CD1c-positive myeloid dendritic cell (primary cell): ENCODE results near the gene CHAD.

ENCODE experiments used
- DNase-seq: peaks from one replicate; pipeline ENCODE4 v3.0.0-alpha.2; 2016; ENCODE audit errors: extremely low spot score

Gene CHAD

DNA sequence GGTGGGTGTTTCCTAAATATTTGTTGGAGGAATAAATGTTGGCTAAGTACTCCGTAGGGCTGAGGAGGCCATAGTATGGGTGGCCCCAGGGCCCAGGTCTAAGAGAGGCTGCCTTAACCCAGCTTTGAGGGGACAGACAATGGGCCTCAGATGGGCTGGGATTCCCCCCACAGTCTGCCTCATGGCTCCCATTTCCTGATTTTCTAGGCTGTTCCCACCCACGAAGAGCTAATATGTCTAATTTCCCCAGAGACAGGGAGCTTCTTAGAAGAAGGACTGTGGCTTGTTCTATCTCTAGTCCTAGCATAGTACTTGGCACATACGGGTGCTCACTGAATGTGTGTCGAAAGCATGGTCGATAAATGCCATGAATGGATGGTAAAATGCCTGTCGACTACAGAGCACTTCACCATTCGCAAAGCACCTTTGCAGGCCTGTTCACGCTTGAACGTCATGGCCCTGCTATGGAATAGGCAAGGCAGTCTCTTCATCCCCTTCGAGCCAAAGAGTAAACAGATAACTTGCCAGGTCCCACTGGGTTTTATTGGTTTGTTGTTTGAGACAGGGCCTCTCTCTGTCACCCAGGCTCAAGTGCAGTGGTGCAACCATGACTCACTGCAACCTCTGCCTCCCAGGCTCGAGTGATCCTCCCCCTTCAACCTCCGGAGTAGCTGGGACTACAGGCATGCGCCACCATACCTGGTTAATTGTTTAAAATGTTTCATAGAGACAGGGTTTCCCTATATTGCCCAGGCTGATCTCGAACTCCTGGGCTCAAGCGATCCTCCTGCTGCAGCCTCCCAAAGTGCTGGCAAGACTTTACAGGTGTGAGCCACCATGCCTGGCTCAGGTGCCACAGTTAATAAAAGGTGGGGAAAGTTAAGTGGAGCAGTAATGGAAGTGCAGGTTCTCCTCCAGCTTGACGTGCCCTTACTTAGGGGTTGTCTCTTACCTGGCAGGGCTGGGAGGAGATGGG lies 9.7 kb downstream of the CHAD start:
- peak; percentile 29 for DNase-seq

DNA sequence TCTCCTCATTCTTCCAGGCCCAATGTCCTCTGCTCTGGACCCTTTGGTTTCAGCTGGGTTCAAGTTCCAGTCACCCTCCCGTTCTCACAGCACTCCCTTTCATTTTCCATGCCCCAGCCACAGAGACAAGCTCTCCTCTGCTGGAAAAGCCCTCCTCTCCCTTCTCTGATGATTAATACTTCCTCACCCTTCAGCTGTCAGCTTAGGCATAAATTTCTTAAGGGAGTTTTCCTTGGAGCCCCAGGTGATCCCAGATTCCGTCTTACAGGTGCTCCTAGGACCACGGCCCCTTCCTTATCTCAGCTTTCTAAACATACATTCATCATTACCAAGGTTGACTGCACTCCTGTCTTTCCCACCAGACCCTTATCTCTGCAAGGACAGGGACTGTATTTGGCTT lies 10.4 kb downstream of the CHAD start:
- DNase-seq, result no peak

DNA sequence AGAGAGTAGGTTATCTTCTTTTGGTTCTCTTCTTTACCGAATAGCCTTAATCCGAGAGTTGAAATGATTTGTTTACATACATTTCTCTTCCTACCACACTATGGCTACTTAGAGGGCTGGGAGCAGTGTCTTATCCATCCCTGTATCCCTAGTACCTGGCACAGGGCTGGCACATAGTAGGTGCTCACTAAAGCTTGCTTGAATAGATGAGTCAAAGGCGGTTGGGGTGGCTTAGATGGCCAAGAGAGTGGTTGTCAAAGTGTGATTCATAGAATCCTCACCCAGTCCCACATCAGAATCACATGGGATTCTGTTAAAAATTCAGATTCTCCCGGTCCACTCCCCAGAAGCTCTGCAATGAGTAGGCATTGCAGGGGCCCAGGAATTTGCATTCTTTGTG lies 11.1 kb downstream of the CHAD start:
- no peak for DNase-seq

DNA sequence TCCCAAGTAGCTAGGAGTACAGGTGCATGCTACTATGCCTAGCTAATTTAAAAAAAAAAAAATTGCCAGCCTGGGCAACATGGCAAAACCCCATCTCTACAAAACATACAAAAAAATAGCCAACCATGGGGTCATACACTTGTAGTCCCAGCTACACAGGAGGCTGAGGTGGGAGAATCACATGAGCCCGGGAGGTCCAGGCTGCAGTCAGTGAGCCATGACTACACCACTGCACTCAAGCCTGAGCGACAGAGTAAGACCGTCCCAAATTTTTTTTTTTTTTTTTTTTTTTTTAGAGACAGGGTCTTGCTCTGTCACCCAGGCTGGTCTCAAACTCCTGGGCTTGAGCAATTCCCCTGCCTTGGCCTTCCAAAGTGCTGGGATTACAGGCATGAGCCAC lies 14.8 kb downstream of the CHAD start:
- no peak for DNase-seq

DNA sequence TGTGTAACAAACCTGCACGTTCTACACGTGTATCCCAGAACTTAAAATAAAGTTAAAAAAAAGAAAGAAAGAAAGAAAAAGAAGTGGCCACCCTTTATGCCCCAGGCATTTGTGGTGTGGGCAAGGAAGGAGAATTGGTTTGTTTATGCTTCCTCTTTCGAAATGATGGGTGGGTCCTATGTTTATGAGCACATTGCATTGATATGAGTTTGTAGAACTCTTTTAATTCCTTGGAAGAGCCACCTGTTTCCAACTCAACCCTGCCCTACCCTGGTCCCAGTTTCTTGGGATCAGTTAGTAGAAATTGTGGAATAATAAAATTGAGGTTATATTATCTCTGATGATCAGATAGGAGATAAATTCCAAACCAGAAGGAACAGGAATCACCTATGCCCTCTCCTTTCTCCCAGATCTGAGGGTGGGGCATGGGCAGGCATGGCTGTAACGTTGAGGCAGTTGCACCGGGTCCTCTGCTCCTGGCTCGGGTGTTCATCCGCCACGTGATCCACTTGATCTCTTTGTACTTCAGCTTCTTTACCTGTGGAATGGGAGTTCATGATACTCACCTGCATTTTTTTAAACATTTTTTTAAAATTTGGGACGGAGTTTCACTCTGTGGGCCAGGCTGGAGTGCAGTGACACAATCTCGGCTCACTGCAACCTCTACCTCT lies 15.9 kb downstream of the CHAD start:
- peak; percentile 61 for DNase-seq

DNA sequence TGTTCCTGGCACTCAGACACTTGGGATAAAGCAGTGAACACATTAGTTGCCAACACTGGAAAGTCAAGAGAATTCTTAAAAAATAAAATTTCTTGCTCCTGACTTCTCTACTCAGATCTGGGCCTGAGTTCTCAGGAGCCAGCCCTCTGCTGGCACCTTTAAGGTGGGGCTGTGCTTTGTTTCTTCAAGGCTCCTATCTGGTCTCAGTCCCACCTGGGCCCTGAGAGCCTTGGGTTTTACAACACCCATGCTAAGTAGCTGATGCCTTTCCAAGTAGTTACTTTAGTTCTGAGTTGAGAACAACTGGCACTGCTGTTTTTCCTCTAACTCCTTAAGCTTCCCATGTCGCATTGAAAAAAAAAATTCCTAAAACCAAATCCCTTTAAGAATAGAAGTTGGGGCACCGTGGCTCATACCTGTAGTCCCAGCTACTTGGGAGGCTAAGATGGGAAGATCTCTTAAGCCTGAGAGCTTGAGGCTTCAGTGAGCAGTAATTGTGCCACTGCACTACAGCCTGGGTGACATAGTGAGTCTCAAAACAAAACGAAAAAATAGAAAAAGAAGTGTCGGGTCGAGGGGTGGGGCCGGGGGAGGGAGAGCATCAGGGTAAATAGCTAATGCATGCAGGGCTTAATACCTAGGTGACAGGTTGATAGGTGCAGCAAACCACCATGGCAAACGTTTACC lies 16.6 kb downstream of the CHAD start:
- DNase-seq, result no peak

DNA sequence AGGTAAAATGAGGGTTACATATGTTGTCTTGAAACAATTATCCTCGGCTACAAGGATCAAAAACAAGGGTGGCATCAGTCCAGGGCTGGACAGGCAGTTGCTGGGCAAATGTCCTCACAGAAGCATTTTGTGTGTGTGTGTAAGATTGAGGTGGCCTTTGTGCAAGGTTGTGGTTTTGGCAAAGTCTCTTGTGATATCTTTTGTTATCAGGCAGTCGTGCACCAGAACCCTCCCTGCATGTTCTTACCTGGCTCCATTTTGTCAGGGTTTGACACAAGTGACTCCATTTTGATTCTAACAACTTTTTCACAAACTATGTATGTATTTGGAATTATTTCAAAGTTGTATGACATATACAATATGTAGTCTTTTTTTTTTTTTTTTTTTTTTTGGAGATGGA lies 20.0 kb downstream of the CHAD start:
- no peak for DNase-seq

DNA sequence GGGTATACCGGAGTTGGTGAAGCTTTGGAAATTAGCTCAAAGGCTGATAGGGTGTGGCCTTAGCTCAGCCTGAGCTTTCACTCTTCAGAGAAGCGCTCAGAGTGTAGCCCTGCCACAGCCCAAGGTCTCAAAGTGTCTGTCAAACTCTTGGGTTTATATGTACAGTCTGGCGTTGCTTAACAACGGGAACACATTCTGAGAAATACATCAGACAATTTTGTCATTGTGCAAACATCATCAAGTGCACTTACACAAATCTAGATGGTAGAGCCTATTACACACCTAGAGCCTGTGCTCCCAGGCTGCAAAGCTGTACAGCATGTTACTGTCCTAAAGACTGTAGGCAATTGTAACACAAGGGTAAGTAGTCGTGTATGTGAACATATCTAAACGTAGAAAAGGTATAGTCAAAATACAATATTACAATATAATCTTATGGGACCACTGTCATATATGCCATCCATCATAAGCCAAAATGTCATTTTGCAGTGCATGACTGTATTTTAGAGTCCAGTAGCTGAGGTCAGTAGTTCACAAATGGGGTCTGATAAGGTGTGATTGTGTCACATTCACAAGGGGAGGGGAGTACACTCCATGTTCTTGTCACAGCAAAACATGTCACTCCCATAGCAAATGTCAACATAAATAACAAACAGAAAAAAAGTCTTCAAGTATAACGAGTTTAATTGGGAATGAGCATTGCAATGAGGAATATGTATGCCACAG lies 20.6 kb downstream of the CHAD start:
- DNase-seq, result no peak

DNA sequence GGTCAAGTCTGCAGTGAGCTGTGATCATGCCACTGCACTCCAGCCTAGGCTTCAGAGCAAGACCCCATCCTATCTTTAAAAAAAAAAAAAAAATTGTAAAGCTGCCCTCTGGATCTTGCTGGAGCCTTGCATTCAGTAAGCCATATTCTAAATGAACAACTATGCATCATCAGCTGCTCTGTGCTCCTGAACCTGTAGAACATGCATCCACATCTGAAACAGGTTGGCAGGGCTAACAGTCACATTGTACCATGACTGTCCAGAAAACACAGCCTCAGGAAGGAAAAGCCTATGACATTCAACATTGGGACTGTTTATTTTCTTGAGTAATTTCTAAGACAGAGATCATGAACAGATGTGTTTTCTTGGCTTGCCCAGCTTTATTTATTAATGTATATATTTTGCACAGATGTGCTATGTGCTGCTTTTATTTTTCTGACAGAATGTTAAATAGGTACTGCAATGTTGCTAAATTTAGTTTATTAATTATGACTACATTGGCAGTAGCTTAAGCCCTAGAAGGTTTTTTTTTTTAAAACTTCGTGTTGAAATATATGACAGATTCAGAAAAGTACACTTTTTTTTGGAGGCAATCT lies 22.9 kb downstream of the CHAD start:
- no peak for DNase-seq

DNA sequence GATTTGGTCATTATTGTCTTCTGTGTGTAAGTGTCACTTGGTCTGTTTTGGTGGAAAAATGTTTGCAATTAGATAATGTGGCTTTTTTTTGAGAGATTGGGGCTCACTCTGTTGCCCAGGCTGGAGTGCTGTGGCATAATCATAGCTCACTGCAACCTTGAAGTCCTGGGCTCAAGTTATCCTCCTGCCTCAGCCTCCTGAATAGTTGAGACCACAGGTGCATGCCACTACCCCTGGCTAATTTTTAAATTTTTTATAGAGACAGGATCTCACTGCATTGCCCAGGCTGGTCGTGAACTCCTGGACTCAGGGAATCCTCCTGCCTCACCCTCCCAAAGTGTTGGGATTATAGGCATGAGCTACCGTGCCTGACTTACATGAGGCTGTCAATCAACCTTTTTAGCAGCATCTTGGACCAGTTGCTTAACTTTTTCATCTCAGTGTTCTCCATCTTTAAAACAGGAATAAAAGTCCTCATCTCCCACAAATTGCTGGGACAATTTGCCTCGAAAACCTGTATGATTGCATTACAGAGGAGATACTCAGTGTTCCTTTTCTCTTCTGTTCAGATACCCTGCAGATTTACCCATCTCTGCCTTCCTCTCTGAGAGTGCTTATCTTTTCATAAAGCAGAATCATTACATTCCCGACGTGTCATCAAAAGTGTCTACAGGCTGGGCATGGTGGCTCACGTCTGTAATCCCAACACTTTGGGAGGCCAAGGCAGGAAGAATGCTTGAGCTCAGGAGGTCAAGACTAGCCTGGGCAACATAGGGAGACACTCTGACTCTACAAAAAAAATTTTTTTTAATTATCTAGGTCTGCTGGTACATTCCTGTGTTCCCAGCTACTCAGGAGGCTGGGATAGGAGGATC lies 23.6 kb downstream of the CHAD start:
- DNase-seq, result no peak

DNA sequence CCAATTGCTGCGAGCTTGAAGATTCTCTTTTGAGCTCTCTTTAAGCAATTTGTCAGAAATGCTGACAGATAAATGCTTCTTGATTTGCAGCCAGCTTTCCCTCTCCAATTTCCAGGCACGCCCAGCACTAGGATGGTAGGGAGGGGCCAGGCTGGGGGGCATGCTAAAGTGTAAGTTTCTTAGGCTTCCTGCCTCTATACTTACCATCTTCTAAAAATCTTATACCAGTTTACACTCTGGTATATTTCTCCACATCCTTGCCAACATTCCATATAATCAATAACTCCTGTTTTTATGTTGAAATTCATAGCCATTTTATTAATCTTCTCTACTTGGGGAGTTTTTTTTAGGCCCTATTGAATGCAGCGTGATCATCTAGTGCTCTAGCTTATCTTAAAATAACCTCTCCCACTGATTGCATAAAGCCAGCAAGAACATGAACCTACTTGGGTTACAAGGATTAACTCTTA lies 25.1 kb downstream of the CHAD start:
- DNase-seq, result no peak

DNA sequence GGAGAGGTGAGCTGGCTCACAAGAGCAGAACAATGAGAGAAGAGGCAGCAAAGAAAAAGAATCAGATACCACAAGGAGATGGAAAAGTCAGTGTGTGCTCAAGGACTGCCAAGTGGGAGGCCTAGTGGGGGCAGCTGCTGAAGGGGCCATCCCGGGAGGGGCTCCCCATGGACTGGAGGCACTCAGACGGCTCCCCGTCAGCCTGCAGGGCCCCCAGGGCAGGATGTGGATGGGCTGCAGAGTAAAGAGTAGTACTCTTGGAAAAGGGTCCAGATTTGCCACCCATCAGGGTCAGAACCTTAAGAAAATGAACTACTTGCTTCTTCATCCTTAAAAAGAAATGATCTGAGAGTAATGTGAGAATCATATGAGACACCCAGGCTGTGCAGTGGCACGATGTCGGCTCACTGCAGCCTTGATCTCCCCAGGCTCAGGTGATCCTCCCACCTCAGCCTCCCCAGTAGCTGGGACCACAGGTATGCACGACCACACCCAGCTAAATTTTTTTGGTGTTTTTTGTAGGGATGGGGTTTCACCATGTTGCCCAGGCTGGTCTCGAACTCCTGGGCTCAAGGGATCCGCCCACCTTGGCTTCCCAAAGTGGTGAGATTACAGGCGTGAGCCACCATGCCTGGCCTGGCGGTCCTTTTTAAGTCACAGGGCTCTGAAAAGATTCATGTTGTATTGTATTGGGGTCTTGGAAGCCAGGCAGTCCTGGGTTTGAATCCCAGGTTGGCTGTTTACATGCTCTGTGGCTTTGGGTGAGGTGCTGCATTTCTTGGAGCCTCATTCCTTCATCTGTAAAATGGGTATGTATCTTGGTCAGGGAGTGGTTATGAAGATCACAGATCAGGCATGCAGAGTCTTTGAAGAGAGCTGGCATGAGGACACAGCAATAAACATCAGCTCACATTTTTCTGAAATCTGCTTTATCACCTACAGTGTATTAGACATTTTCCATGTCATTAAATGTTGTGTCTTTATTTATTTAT lies 27.5 kb downstream of the CHAD start:
- no peak for DNase-seq

DNA sequence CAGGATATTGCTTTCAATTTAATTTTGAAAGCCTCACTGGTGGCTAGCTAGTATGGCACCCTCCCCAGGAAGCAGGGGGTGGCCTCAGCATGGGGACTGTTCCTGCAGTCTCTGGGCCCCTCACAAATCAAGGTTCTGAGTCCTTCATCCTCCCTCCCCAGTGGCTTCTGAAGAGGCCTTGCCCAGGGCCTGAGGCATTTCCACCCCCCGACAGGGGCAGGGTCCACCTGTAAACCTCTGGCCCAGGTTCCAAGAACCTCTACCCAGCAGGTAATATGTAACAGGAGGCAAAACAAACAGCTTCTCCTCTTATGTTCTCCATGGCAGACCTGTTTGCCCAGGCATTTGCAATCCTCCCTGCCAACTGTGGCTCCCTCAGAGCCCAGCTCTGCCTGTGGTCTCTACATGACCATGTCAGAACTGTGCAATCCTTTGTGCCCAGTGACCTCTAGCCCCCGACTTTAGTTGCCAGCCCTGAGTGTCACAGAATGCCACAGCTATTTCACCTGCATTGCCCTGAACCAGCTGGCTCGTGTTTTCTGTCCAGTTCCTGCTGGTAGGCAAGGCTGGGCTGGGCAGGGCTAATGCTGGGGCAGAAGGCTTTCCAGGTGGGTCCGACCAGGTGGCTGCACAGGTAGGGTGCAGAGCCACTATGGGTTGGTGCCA lies 28.4 kb downstream of the CHAD start:
- no peak for DNase-seq

DNA sequence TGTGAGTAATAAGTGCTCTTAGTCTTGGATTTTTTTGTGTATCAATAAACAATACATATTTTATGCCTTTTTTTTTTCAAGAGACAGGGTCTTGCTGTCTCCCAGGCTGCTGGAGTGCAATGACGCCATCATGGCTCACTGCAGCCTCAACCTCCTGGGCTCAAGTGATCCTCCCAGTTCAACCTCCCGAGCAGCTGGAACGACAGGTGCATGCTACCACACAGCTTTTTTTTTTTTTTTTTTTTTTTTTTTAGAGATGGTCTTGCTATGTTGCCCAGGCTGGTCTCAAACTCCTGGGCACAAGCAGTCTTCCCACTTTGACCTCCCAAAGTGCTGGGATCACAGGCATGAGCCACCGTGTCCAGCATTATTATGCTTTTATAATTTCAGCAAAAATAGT lies 29.7 kb downstream of the CHAD start:
- DNase-seq, result no peak

DNA sequence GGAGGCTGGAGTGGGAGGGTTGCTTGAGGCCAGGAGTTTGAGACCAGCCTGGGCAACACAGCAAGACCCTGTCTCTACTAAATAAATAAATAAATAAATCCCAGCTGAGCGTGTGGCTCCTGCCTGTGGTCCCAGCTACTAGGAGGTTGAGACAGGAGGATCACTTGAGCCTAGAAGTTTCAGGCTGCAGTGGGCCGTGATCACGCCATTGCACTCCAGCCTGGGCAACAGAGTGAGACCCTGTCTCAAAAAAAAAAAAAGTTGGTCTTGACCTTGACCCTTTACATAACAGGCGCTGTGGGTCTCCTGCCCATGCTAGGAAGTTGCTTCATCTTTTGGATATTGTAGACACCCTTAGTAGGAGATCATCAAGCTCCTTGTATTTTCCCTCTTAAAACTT lies 31.3 kb downstream of the CHAD start:
- no peak for DNase-seq

DNA sequence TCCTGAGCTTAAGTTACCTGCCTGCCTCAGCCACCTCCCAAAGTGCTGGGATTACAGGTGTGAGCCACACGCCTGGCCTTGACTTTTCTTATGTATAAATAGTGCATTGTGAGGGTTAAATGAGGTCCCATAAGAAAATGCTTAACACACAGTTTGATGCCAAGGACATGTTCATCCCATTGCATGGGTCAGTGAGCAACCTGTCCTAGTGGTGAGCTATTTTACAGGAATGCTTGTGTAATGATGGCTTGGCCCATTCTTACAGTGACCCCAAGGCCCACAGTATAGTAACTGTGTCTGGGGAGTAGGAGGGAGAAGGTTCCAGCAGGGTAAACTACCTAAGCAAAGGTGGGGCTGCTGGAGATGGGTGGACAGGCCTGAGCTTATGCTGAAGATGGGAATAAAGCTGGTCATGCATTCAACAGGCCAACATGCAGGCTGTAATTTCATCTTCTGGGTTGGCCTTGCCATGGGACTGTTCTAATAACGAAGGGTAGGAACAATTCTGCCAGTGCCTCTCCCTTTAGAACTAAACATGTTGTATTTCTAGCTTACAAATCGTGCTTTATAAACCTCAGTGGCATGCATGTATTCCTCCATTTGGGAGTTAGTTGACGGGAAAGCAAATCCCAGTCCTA lies 36.4 kb downstream of the CHAD start:
- DNase-seq, result no peak

DNA sequence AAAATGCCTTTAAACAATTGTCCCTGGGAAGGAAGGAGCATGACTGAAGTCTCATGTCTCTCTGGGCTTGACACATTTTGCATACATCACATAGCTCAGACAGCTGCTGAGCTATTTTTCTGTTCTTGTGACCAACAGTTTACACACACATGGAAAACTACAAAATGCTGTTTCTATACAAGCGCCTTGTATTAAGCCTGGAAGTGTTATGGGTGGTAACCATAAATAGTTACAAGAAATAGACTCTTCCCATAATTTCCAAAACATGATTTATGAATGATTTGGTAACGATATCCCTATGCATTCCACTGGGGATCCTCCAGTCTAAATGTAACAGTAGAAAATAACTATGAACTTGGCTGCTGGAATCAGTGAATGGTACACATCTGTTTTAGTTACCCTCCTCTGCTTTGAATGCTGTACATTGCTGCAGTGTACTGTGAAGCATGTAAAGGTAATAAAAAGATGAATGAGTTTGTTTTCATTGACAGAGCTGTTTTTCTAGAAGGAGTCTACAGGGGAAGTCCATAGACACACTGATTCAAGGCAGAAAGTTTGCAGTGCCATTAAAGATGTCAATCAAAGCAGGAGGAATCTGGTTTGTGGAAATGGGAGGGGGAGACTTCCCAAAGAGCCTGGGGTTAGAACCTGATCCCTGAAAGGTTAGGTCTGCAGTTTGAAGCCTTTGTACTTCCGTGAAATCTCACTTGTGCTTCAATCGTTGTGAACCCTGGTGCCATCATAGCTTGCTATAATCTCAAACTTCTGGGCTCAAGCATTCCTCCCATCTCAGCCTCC lies 37.7 kb downstream of the CHAD start:
- no peak for DNase-seq
